GM21360 (cell line): ENCODE results near the gene B4GALT5.
A peak's percentile ranks its signal among the peaks of the same experiment; 100 is the strongest.
"Not testable (repeated sequence)": the region's sequence is repeated elsewhere in the genome, so short reads cannot be mapped to it uniquely, and the experiment has no call there.

Experiments
- ATAC-seq: cut with Tn5 transposase; IDR thresholded peaks from one replicate; pipeline ENCODE4 v1.9.1; 2021; ENCODE audit warnings: mild to moderate bottlenecking, moderate library complexity; ENCODE audit not compliant: unreplicated experiment

B4GALT5 gene

DNA sequence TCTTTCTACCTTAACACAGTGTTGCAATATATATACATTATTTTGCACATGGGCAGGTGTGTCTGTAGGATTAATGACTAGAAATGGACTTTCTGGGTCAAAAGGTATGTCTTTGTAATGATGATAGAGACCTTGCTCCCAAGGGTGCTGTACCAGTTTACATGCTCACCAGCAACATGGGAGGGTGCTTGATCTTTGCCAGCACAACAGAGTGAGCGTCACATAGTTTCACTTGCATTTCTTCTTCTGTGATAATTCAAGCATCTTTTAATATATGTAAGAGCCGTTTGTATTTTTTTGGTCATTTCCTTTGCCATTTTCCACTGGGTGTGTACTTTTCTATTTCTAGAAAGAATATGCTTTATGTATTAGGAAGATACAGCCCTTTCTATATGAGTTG is 23.6 kb upstream of the B4GALT5 start:
- no peak for ATAC-seq

DNA sequence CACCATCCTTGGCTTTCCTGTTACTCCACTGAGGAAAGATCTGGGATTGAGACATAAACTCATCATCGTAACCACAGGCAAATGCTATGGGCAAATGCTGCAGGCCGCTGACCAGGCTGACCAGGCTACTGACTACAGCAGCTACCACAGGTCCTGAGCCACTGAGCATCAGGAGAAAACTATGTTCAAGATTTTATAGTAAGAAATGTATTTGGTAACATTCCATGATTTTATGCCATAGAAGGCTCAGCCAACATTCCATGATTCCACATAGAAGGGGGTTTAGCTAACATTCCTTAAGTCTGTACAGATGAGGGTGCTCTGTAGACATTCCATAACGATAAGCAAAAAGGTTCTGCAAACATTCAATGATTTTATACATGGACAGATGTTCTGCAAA is 16.1 kb upstream of the B4GALT5 start:
- ATAC-seq: no peak

DNA sequence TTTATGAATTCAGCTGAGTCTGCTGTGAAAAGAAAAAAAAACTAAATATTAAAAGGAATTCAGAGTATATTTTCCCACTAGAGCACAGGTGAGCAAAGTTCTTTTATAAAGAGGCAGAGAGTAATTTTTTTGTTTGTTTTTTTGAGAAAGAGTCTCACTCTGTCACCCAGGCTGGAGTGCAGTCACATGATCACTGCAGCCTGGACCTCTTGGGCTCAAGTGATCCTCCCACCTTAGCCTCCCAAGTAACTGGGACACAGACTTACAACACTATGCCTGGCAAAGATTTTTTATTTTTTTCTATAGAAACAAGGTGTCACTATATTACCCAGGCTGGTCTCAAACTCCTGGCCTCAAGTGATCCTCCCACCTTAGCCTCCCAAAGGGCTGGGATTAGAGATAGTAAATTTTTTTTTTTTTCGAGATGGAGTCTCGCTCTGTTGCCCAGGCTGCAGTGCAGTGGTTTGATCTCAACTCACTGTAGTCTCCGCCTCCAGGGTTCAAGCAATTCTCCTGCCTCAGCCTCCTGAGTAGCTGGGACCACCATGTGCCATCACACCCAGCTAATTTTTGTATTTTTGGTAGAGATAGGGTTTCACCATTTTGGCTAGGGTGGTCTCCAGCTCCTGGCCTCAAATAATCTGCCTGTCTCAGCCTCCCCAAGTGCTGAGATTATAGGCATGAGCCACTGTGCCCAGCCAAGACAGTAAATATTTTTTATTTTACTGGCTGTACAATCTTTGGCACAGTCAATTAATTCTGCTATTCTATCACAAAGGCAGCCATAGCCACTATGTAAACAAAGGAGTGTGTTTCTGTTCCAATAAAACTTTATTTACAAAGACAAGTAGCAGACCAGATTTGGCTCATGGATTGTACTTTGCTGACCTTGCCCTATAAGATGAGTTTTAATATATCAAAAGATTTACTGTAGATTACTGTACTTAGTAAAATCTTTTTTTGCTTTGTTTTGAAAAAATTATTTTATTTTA is 14.5 kb upstream of the B4GALT5 start:
- ATAC-seq: no peak

DNA sequence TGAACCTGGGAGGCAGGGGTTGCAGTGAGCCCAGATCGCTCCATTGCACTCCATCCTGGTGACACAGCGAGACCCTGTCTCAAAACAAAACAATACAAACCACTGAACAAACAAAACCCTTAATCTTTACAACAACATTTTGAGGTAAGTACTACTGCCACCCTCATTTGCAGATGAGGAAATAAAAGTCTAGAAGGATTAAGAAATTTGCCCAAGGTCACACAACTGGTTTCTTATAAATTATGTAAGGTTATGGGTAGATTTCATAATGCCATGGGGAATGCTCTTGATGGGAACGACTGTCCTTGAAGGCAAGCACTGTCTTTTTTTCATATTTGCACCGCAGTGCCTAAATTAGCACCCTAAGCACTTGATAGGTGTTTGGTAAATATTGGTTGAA is 13.8 kb upstream of the B4GALT5 start:
- ATAC-seq: no peak

DNA sequence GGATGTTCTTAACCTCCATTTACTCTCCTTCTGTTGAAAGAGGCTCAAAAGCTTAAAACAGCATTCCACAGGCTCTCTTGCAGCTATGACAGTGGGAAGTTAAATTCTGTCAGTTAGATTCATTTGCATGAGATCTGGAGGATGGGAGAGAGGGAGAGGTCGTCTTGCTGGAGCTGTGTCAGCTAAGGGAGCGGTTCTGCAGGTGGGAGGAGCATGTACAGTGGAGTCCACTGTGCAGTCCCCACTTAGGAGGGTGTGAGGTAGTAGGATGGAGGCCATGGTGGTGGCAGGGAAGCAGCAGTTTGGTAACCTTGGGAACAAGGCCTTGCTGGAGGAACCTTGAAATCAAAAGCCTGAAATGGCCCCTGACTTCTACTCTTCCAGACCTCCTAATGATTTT is 12.0 kb upstream of the B4GALT5 start:
- ATAC-seq: no peak

DNA sequence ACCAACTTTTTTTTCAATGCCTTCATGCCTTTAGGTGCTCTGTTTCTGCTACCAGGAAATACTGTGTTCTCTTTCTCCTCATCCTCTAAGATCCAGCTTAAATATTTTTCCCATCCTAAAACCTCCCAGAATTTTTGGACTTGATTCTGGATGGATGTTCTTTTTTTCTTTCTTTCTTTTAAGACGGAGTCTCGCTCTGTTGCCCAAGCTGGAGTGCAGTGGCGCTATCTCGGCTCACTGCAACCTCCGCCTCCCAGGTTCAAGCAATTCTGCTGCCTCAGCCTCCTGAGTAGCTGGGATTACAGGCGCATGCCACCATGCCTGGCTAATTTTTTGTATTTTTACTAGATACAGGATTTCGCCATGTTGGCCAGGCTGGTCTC is 11.5 kb upstream of the B4GALT5 start:
- not testable (repeated sequence) for ATAC-seq

DNA sequence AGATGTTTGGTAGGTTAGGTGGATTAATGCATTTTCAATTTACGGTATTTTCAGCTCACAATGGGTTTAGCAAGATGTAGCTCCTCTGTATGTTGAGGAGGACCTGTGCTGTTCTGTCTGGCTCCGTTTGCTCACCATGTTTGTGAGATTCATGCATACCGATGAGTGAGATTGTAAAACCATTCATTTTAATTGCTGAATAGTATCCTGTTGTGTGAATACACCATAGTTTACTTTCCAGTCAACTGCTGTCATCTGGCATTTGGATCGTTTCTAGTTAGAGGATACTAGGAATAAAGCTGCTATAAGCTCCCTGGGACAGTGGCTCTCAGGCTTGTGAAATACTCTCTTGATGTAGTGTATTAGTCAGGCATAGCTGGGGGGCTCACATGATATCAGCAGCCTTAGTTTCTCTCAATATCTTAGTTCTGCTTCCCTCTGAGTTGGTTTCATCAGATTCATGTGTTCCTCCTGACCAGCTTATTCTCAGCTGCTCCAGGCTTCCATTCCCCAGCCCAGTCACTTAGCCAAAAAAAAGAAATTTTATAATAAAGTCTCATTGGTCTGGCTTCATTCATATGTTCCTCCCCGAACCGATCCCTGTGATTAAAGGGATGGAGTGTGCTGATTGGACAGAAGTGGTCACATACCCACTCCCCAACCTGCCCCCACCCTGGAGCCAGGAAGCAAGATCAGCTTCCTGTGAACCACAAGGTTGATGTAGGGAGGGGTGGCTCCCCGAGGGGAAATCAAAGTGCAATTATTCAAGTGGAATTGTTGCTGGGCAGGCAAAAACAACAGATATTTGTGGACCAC is 10.9 kb upstream of the B4GALT5 start:
- no peak for ATAC-seq

DNA sequence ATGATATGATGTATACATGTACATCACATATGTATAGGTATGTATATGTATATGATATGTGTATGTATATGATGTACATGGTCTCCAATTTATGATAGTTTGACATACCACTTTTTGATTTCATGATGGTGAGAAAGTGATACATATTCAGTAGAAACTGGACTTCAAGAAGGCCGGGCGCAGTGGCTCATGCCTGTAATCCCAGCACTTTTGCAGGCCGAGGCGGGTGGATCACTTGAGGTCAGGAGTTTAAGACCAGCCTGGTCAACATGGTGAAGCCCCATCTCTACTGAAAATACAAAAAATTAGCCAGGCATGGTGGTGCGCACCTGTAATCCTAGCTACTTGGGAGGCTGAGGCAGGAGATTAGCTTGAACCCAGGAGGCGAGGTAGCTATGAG is 10.1 kb upstream of the B4GALT5 start:
- ATAC-seq: not testable (repeated sequence)

DNA sequence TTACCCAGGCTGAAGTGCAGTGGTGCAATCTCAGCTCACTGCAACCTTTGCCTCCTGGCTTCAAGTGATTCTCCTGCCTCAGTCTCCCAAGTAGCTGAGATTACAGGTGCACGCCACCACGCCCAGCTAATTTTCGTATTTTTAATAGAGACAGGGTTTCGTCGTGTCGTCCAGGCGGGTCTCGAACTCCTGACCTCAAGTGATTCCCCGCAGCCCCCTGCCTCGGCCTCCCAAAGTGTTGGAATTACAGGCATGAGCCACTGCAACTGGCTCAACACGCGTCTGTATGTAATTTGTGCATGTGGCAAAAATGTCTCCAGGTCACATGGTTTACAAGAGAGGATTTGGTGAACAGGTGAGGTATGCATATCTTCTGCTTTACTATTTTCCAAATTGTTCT is 7.6 kb upstream of the B4GALT5 start:
- ATAC-seq: not testable (repeated sequence)

DNA sequence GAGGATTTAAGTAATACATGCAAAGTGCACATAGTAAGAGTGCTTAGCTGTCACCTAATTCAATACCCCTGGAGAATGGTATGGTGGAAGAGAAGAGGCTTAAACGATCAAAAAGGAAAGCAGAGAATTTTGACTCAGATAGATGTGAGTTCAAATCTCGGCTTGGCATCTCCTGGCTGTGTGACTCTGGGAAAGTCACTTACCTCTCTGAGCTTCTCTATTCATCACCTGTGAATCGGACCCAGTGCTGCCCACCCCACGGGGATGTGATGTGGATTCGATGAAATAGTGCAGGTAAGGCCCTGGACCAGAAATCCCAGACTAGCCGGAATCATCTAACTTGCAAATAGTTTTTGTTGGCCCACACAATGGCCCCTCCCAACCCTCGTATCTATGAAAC is 1.8 kb upstream of the B4GALT5 start:
- no peak for ATAC-seq

DNA sequence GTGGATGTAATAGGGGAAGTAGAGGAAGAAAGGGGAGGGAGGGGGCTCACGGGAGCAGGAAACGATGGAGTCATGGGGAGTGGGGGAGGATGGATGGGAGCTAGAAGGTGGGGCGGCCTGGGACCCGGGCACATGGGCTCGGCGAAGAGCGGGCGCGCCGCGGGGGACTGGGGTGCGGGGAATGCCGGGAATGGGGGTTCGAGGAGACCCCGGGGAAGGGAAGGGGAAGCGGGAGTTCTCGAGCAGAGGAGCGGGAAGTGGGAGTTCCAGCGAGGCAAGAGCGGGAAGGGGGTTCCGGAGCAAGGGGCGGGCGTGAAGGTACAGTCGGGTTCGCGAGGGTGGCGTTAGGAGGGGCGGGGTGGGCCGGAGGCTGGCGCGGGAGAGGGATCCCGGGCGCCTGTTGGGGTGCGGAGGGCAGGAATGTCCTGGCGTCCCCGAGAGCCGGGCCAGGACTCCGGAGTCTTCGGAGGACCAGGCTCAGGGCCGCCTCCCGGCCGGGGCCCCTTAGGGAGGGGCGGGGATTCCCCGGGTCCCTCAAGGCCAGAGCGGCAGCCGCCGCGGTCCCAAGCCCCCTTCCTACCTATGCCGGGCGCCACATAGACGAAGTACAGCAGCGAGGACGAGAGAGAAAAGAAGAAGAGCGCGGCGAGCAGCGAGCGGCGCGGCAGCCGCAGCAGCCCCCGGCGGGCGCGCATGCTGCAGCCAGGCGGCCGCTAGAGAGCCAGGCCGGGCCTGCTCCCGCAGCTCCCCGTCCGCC is 504 bp downstream of the B4GALT5 start:
- ATAC-seq: peak; percentile 52

DNA sequence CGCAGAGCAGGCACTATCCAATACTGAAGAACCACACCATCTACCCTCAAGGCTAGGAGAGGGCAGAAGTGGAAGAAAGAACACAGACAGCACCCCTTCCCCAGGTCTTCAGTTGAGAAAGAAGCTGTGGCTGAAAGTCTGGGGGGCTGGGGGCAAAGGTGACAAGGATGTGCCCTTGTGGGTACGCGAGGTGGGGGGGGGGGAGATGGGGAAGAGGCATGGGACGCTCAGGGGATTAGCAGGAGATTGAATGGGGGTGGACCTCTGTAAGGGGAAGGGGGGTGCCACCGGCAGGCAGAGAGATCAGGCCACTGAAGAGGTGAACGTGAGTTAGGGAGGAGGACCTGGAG is 1.1 kb downstream of the B4GALT5 start:
- ATAC-seq: no peak

DNA sequence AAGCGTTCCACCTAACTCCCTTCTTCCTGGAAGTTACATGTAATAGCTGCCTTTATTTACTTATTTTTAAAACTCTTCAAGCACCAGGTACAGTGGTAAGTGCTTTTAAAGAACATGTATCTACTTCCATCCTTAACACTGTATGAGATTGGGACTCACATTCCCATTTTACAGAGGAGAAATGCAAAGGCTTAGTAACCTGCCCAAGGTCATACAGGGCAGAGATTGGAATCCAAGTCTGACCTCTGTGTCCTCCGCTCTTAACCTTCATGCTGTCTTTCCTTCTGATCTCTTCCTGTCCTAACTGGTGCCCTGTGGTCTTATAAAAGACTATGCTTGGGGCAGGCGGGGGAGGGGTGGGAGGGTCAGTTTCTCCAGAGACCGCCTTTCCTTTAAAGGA is 1.6 kb downstream of the B4GALT5 start:
- no peak for ATAC-seq

DNA sequence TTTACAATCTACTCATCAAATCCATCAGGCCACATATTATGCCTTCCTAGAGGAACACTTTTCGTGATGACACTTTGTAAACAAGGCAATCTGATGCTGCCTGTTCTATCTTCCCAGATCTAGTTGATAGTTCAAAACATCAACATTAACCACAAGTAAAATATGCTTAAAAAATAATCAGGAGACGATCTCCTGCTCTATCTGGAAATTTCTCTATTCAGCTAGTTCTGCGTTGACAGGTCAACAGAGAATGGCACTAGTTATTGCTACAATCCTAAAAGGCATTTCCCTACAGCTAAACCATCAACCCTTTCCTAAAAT is 2.1 kb downstream of the B4GALT5 start:
- ATAC-seq: no peak

DNA sequence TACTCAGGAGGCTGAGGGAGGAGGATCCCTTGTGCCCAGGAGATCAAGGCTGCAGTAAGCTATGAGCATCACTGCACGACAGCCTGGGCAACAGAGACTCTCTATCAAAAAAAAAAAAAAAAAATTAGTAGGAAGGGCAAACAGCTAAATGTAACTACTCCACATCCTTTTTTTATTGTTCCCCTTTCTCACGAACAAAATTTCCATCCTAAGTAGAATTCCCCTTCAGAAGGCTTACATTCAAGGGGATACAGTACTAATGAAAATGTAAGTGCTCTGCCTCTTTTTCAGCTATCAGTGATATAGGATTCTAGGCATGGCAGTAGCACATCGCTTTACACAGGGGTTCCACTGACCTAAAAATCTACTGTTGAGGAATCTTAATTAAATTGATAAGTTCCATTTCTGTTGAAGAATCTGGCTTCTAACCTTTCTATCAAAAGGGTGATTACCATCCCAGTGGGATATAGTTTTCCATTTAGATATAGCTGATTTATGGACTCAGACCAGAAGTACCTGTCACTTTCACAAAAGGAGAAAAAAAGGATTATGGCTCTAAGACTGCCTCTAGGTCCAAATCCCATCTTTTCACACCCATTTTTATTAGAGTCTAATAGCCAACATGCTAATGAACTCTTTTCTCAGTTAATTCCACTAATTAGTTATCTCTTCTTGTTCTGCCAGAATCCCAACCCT is 2.6 kb downstream of the B4GALT5 start:
- ATAC-seq: no peak

DNA sequence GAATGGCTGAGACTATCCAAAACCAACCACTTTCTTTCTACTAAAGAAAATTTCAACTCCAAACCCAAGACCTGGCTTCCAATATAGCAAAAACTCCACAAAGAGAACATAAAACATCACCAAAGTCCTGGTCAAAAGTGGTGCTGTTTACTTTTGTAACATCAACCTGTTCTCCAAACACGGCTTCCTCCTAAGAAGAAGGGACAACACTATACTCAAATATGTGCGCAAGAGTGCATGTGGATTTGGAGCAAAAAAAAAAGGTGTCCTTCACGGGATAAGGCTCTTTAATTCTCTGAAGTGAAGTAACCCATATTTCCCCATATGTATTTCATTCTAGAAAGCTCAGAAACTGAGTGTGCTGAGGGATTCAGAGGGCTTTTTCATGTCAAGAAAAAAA is 6.6 kb downstream of the B4GALT5 start:
- no peak for ATAC-seq

DNA sequence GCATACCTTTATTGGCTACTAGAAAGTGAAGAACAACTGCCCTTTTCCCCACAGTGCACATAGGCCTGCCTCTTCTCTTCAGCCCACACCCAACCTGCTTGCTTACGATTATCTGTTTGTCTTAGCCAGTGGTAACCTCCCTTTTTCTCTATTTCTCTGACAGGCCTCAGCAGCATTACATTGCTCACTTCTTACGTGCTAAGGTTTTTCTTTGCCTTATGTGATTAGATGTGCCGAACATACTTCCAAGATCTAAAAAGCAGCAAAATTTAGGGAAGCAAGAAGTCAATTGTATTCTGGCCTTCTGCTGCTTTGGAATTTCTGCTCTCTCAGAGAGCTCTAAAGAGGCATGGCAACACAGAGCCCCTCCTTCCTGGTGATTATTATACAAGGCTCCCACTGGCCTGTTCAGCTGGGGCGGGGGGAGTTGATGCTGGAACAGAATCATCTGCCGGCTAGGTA is 7.0 kb downstream of the B4GALT5 start:
- no peak for ATAC-seq

DNA sequence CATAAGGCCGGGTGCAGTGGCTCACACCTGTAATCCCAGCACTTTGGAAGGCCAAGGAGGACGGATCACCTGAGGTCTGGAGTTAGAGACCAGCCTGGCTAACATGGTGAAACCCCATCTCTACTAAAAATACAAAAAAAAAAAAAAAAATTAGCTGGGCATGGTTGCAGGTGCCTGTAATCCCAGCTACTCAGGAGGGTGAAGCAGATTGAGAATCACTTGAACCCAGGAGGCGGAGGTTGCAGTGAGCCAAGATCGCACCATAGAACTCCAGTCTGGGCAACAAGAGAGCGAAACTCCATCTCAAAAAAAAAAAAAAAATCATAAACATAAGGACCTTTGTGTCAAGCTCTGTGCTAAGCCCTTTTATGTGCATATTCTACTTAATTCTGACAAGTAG is 7.8 kb downstream of the B4GALT5 start:
- not testable (repeated sequence) for ATAC-seq

DNA sequence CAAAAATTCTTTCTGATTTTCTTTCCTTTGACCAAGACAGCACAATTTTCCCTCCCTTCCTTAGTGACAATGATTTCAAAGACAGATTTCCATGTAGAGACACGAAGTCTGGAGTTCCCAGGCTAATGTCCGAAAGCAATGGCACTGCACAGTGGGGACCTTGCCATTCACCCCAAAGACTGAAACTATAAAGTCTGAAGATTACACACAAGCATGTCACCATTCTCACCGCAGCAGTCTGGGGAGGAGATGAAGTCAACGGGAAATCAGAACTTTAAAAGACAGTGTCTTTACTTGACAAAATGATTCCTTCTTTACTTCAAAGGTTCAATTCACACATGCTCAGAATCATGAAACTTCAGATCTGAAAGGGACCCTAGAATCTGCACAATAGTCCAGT is 8.3 kb downstream of the B4GALT5 start:
- ATAC-seq: no peak

DNA sequence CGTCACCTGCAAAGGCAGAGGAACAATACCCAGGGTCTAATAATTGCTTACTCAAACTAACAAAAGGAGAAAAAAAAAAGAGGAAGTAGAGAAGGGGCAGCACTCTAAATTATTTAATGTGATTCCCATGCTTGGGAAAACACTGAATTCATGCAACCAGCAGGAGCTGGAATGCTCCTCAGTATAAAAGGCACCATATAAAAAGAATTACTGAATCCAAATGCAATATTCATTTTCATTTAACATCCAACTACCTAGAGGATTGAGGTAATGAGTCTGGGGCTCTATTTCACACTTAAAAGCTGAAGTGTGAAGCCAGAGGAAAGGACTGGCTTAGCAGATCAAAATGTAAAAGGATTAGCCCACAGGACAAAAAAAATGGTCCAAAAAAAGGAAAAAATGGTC is 8.7 kb downstream of the B4GALT5 start:
- ATAC-seq: no peak

DNA sequence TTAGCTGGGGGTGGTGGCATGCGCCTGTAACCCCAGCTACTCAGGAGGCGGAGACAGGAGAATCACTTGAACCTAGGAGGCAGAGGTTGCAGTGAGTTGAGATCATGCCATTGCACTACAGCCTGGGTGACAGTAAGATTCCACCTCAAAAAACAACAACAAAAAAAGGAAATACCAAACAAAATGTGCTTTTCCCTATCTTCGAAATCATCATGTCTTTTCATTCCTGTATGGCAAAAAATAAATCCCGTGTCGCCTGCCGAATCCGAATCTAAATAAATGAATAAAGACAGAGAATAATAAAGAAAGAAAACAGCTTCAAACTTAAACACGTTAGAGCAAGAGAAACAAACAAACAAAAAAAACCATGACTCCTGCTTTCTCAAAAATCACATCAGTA is 11.8 kb downstream of the B4GALT5 start:
- no peak for ATAC-seq
